Measurements from ENCODE around the gene ALG1. TPM values are rescaled to one million over a fixed set of nuclear protein-coding genes. Genes with fewer than 3 reads are reported as not detected.
"Not testable (repeated sequence)": the region's sequence is repeated elsewhere in the genome, so short reads cannot be mapped to it uniquely, and the experiment has no call there.

ALG1 gene
- total RNA-seq, 1 experiment from 2014 or later, result 36.2 TPM

DNA sequence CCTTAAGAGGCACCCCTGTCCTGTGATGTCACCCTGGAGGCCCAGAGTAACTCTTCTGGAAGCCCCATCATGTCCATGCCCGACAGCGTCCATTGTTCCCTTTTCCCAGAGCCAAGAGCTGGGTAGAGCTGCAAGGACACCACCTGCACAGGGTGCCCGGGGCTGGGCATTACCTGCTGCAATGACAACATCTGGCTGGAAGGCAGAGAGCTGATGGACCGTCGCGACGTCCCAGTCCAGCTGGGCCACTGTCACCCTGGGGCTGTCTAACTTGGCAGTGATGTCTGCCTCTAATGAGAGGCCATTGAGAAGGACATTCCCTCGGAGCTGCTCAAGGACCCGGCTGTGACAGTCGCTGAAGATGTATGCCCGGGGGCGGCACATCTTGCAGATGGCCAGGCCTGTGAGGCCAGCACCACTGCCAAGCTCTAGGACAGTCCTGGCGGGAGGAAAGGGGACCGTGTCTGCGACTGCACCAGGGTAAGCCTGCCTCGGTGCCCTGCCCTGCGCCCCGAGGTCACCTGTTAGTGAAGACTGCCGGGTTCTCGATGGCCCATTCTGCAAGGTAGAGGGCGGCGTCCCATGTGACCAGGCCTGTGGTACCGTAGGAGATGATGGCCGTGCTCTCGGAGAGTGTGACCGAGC lies 18.4 kb downstream of the ALG1 start:
- H3K4ac ChIP-seq (ENCODE audit: low read depth, low read length); H3K4me2 ChIP-seq (ENCODE audit: insufficient read depth, insufficient read length, low read length); H4K91ac ChIP-seq (ENCODE audit: insufficient read length, low read depth, low read length); H3K4me1 Mint-ChIP-seq; H3K14ac ChIP-seq (ENCODE audit: insufficient read depth, low read length); H3K79me1 ChIP-seq (ENCODE audit: insufficient read depth, low read depth, low read length, poor library complexity, severe bottlenecking); H3K4me3 Mint-ChIP-seq; H4K20me1 ChIP-seq (ENCODE audit: control insufficient read depth, insufficient read depth, insufficient read length); H4K8ac ChIP-seq (replicated peaks; ENCODE audit: insufficient read length, low read depth, low read length); H3K27ac ChIP-seq (ENCODE audit: insufficient read length, low read depth, low read length); H3K27ac Mint-ChIP-seq; H3K18ac ChIP-seq (ENCODE audit: insufficient read length, low read depth, low read length); H3K27me3 ChIP-seq (ENCODE audit: insufficient read depth, low read length); H3K4me1 ChIP-seq (ENCODE audit: insufficient read depth, low read length); H3K79me2 ChIP-seq (ENCODE audit: insufficient read depth, low read length); H2BK20ac ChIP-seq (ENCODE audit: low read depth, low read length, poor library complexity, severe bottlenecking); H3K9me3 Mint-ChIP-seq; H3T11ph ChIP-seq (ENCODE audit: low read length); H3K23ac ChIP-seq (ENCODE audit: insufficient read length, low read depth, low read length); H2AFZ ChIP-seq (ENCODE audit: low read length); H2BK12ac ChIP-seq (ENCODE audit: insufficient read length, low read depth, low read length); H3K27me3 Mint-ChIP-seq (ENCODE audit: low read depth); H2AK5ac ChIP-seq (ENCODE audit: insufficient read length, low read length); H2BK15ac ChIP-seq (ENCODE audit: low read depth, low read length); H3K23me2 ChIP-seq (ENCODE audit: insufficient read length, low read depth, low read length, poor library complexity, severe bottlenecking); DNase-seq; H3K9me3 ChIP-seq (ENCODE audit: control insufficient read depth, low read depth, low read length); H3K56ac ChIP-seq (ENCODE audit: insufficient read length, low read depth, low read length); H4K5ac ChIP-seq (ENCODE audit: insufficient read length, low read depth, low read length); H2BK5ac ChIP-seq (ENCODE audit: insufficient read length, low read length); H3K9ac ChIP-seq (ENCODE audit: extremely low read depth, insufficient read length, low read length); H2BK120ac ChIP-seq (ENCODE audit: low read depth, low read length, poor library complexity, severe bottlenecking): not testable (repeated sequence)
- H3K36me3 Mint-ChIP-seq (ENCODE audit: insufficient read depth in 1 of 3, low read depth in 3 of 3), result peaks cover 24 to 57% (median 56%) of the 10 kb centered on the region in 3 experiments; a peak in 6 of 7 replicates
- whole genome bisulfite sequencing (ENCODE audit: extremely low coverage, insufficient read length, low lambda C conversion rate), result no CpG with 5 or more reads among the region's 26 CpGs

DNA sequence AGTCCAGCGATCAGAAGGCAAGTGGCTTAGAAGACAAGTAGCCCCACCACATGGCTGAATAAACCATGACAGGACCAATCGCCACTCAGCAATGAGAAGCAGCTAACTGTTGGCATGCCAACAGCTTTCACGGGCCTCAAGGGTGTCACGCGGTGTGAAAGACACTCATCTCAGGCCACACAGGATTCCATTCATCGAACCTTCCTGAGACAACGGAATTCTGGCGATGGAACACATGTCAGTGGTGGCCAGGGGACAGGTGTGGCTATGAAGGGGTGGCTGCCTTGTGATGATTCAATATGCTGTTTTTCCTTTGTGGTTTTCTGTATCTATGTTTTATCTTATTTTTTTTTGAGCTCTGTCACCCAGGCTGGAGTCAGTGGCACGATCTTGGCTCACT lies 18.9 kb downstream of the ALG1 start:
- not testable (repeated sequence) for H3K9me3 Mint-ChIP-seq; H2BK120ac ChIP-seq (ENCODE audit: low read depth, low read length, poor library complexity, severe bottlenecking); H3K23me2 ChIP-seq (ENCODE audit: insufficient read length, low read depth, low read length, poor library complexity, severe bottlenecking); H4K91ac ChIP-seq (ENCODE audit: insufficient read length, low read depth, low read length); H3K27ac Mint-ChIP-seq; H3K27me3 Mint-ChIP-seq (ENCODE audit: low read depth); H2AK5ac ChIP-seq (ENCODE audit: insufficient read length, low read length); H3K14ac ChIP-seq (ENCODE audit: insufficient read depth, low read length); H3K4me1 ChIP-seq (ENCODE audit: insufficient read depth, low read length); H3K23ac ChIP-seq (ENCODE audit: insufficient read length, low read depth, low read length); H2BK5ac ChIP-seq (ENCODE audit: insufficient read length, low read length); H4K5ac ChIP-seq (ENCODE audit: insufficient read length, low read depth, low read length); H3K18ac ChIP-seq (ENCODE audit: insufficient read length, low read depth, low read length); DNase-seq; H3K4me3 Mint-ChIP-seq; H2BK15ac ChIP-seq (ENCODE audit: low read depth, low read length); H2AFZ ChIP-seq (ENCODE audit: low read length); H3K79me1 ChIP-seq (ENCODE audit: insufficient read depth, low read depth, low read length, poor library complexity, severe bottlenecking); H2BK20ac ChIP-seq (ENCODE audit: low read depth, low read length, poor library complexity, severe bottlenecking); H4K8ac ChIP-seq (replicated peaks; ENCODE audit: insufficient read length, low read depth, low read length); H3K9me3 ChIP-seq (ENCODE audit: control insufficient read depth, low read depth, low read length); H3K4ac ChIP-seq (ENCODE audit: low read depth, low read length); H3K79me2 ChIP-seq (ENCODE audit: insufficient read depth, low read length); H4K20me1 ChIP-seq (ENCODE audit: control insufficient read depth, insufficient read depth, insufficient read length); H2BK12ac ChIP-seq (ENCODE audit: insufficient read length, low read depth, low read length); H3K4me2 ChIP-seq (ENCODE audit: insufficient read depth, insufficient read length, low read length); H3K9ac ChIP-seq (ENCODE audit: extremely low read depth, insufficient read length, low read length); H3K27ac ChIP-seq (ENCODE audit: insufficient read length, low read depth, low read length); H3K56ac ChIP-seq (ENCODE audit: insufficient read length, low read depth, low read length); H3K27me3 ChIP-seq (ENCODE audit: insufficient read depth, low read length); H3T11ph ChIP-seq (ENCODE audit: low read length)
- WGBS (ENCODE audit: extremely low coverage, insufficient read length, low lambda C conversion rate), result no CpG with 5 or more reads among the region's 9 CpGs
- Mint-ChIP-seq H3K4me1 (peaks cover 9 to 10% of the 10 kb centered on the region in 2 experiments), H3K36me3 (ENCODE audit: insufficient read depth in 1 of 3, low read depth in 3 of 3) (peaks cover 23 to 55% (median 51%) of the 10 kb centered on the region in 3 experiments; a peak in 6 of 7 replicates)
